Cardiac muscle cell (in vitro differentiated cells and primary cell): ENCODE results near the gene USP26. TPM values are rescaled to one million over a fixed set of nuclear protein-coding genes. Genes with fewer than 3 reads are reported as not detected.

Experiments used
- DNase-seq, 2 donors: peaks; one replicate each; pipeline versions ENCODE4 v3.0.0 to v3.0.0-alpha.2; 2010 to 2017; ENCODE audit warnings: low read depth in 1 of 2, low spot score in 1 of 2
- H3K27ac ChIP-seq: fragments of 200-600 bp; sonication (generic); 2 replicates; pipeline ENCODE4 v1.5.1; 2016
- H3K27me3 ChIP-seq: fragments of 200-600 bp; sonication (generic); 2 replicates; pipeline ENCODE4 v1.6.0; 2016; ENCODE audit warnings: control low read depth
- H3K36me3 ChIP-seq: fragments of 200-600 bp; sonication (generic); 2 replicates; pipeline ENCODE4 v1.5.1; 2016; ENCODE audit warnings: control low read depth
- H3K4me1 ChIP-seq: fragments of 200-600 bp; sonication (generic); 2 replicates; pipeline ENCODE4 v1.8.1; 2017; ENCODE audit warnings: low read depth, mild to moderate bottlenecking, mixed run types
- H3K4me3 ChIP-seq: fragments of 200-600 bp; sonication (generic); 2 replicates; pipeline ENCODE4 v1.5.1; 2016; ENCODE audit warnings: mild to moderate bottlenecking
- H3K9me3 ChIP-seq: fragments of 200-600 bp; sonication (generic); 2 replicates; pipeline ENCODE4 v1.5.1; 2017; ENCODE audit warnings: low read depth, mild to moderate bottlenecking, control low read depth
- polyA plus RNA-seq: library from polyadenylated mRNA; unstranded; fragments of >200 nt; fragmentation: Nextera tagmentation; extraction: Ambion mirVana; gene quantifications from 2 replicates; pipeline ENCODE4 v1.2.1, GENCODE V29; 2016
- total RNA-seq: library from RNA; depleted of rRNA; stranded (reverse); fragments of >200 nt; gene quantifications from 2 replicates; pipeline ENCODE4 v1.2.3, GENCODE V29; 2016
- TF ChIP-seq, protein P1 (sequence below): IDR thresholded peaks from 2 replicates; pipeline ENCODE4 v1.5.1; 2012; ENCODE audit warnings: low read depth, mild to moderate bottlenecking, low read length

The USP26 gene
- total and polyA plus RNA-seq, 2 experiments from 2014 or later = not detected

GRCh38 chrX:133007458-133007857 is 89.5 kb downstream of the USP26 start:
- no peak for DNase-seq
- Histone ChIP-seq H3K4me1 (no peaks in the 10 kb centered on the region), H3K36me3 (no peaks in the 10 kb centered on the region), H3K9me3 (no peaks in the 10 kb centered on the region), H3K4me3 (no peak overlapping the region), H3K27me3 (no peaks in the 10 kb centered on the region), H3K27ac (no peak overlapping the region)
- TF ChIP-seq, protein P1, sequence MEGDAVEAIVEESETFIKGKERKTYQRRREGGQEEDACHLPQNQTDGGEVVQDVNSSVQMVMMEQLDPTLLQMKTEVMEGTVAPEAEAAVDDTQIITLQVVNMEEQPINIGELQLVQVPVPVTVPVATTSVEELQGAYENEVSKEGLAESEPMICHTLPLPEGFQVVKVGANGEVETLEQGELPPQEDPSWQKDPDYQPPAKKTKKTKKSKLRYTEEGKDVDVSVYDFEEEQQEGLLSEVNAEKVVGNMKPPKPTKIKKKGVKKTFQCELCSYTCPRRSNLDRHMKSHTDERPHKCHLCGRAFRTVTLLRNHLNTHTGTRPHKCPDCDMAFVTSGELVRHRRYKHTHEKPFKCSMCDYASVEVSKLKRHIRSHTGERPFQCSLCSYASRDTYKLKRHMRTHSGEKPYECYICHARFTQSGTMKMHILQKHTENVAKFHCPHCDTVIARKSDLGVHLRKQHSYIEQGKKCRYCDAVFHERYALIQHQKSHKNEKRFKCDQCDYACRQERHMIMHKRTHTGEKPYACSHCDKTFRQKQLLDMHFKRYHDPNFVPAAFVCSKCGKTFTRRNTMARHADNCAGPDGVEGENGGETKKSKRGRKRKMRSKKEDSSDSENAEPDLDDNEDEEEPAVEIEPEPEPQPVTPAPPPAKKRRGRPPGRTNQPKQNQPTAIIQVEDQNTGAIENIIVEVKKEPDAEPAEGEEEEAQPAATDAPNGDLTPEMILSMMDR = no peak

GRCh38 chrX:133005616-133006015 is 91.3 kb downstream of the USP26 start:
- peak in 1 of 2 donors; percentile 17 for DNase-seq
- no peaks in the 10 kb centered on the region for H3K36me3 ChIP-seq
- no peaks in the 10 kb centered on the region for H3K9me3 ChIP-seq
- H3K27me3 ChIP-seq = no peaks in the 10 kb centered on the region
- H3K4me3 ChIP-seq = no peak overlapping the region
- H3K27ac ChIP-seq = no peak overlapping the region
- TF ChIP-seq, protein P1 = no peak
- H3K4me1 ChIP-seq = no peaks in the 10 kb centered on the region

DNA sequence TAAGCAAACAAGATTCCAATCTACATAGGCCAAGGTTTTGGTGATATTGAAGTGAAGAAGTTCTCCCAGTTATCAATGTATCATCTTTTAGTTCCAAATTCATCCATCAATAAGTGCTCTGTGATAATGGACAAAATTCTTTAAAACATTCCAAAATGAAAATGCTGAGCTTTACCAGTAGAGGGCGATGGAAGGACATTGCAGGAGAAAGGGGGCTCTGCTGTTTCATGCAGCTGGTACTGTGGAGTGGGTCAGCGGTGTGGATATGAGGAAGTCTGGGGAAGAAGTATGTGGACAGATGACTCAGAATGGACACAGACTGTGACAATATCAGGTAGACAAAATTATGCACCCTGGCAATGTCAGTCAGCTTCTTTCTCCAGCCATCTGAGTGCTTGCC is 91.9 kb downstream of the USP26 start:
- no peak overlapping the region for H3K4me3 ChIP-seq
- H3K4me1 ChIP-seq = no peaks in the 10 kb centered on the region
- H3K36me3 ChIP-seq = no peaks in the 10 kb centered on the region
- no peaks in the 10 kb centered on the region for H3K9me3 ChIP-seq
- DNase-seq = peak; percentile 13 to 48
- no peak overlapping the region for H3K27ac ChIP-seq
- no peaks in the 10 kb centered on the region for H3K27me3 ChIP-seq
- TF ChIP-seq, protein P1 = peak; percentile 55

- Histone ChIP-seq H3K27ac (no peak overlapping the region), H3K4me1 (no peaks in the 10 kb centered on the region), H3K4me3 (no peak overlapping the region), H3K36me3 (no peaks in the 10 kb centered on the region), H3K27me3 (no peaks in the 10 kb centered on the region), H3K9me3 (no peaks in the 10 kb centered on the region)
- TF ChIP-seq, protein P1 = no peak
- no peak for DNase-seq
These were observed 97.7 kb downstream of the USP26 start for GRCh38 chrX:132999209-132999608.

DNA sequence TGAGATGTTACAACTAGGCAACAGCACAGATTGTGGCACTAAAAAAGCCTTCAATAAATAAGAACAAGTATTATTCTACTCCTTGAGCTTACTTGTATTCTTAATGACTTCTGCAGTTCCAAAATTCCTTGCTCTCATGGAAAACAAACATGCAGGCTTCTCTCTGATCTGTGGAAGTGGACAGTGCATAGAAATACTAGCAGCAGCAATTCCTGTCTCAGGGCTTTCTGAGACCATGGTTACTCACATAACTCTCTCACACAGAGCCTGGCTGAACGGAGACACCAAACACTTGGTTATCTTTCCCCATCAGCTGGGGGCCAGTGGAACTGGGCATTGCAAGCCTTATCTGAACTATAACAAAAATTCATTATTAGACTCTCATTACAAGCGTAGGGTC is 106.1 kb downstream of the USP26 start:
- DNase-seq = no peak
- H3K4me1 ChIP-seq = no peaks in the 10 kb centered on the region
- no peaks in the 10 kb centered on the region for H3K9me3 ChIP-seq
- H3K27ac ChIP-seq = no peak overlapping the region
- TF ChIP-seq, protein P1 = no peak
- H3K4me3 ChIP-seq = no peak overlapping the region
- no peaks in the 10 kb centered on the region for H3K27me3 ChIP-seq
- H3K36me3 ChIP-seq = no peaks in the 10 kb centered on the region

- Histone ChIP-seq H3K27ac (no peak overlapping the region), H3K27me3 (no peaks in the 10 kb centered on the region), H3K36me3 (no peaks in the 10 kb centered on the region), H3K4me1 (no peaks in the 10 kb centered on the region), H3K9me3 (no peaks in the 10 kb centered on the region), H3K4me3 (no peak overlapping the region)
- no peak for DNase-seq
- TF ChIP-seq, protein P1 = no peak
These were observed 110.4 kb downstream of the USP26 start for GRCh38 chrX:132986556-132986955.
